ENCODE results near the gene SAMD4A.

SAMD4A gene

DNA sequence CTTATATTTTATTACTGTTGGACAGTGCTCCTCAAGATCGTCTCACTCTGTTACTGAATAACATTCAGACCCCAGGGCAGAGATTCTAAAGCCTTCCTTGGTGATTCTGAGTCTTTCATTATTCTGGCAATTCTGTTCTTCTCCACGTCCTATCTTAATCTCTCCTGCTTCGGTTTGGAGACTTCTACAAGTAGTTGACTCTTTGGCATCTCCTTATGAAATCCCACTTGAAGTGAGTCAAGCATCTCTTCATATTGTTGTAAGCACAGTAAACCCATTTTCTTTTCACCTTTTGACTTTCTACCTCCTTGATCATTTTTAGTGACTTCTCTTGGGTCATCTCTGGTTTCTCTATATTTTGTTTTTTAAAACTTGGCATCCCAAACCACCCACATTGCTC is 132.8 kb downstream of the SAMD4A start:
- Mint-ChIP-seq H3K36me3 (no peaks in the 10 kb centered on the region), H3K9me3 (no peaks in the 10 kb centered on the region), H3K4me1 (peaks cover 13% of the 10 kb centered on the region), H3K27ac (no peak overlapping the region), H3K4me3 (no peak overlapping the region), H3K27me3 (peaks cover 49% of the 10 kb centered on the region)
- no peak for DNase-seq
- CTCF ChIA-PET: interaction anchor here (1.3 to 2.4 kb wide), 6 partner anchors 9 to 133 kb away, joined by 3 to 20 read pairs (median 10); partner anchors contain the start of gene SAMD4A

DNA sequence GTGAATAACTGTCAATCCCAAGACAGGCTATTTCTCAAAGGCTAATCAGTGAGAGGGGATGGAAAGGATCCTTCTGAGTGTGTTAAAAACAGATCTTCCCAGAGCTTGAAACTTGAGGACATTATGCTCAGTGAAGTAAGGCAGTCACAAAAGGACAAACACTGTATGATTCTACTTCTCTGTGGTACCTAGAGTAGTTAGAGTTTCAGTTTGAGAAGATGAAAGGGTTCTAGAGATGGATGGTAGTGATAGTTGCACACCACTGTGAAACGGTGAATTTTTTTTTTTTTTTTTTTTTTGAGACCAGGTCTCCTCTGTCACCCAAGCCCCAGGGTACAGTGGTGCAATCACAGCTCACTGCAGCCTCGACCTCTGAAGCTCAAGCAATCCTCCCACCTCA is 133.8 kb downstream of the SAMD4A start:
- peaks cover 42% of the 10 kb centered on the region for H3K27me3 Mint-ChIP-seq
- peaks cover 13% of the 10 kb centered on the region for H3K4me1 Mint-ChIP-seq
- H3K27ac Mint-ChIP-seq: no peak overlapping the region
- no peak overlapping the region for H3K4me3 Mint-ChIP-seq
- no peaks in the 10 kb centered on the region for H3K36me3 Mint-ChIP-seq
- no peaks in the 10 kb centered on the region for H3K9me3 Mint-ChIP-seq
- no peak for DNase-seq
- CTCF ChIA-PET: interaction anchor here (0.6 to 2.4 kb wide), 8 partner anchors 10 to 289 kb away, joined by 3 to 20 read pairs (median 6); partner anchors contain the start of gene SAMD4A

GRCh38 chr14:54702014-54702491 is 135.1 kb downstream of the SAMD4A start:
- DNase-seq: no peak
- Mint-ChIP-seq H3K4me1 (peaks cover 13% of the 10 kb centered on the region), H3K9me3 (no peaks in the 10 kb centered on the region), H3K36me3 (no peaks in the 10 kb centered on the region), H3K27me3 (peaks cover 36% of the 10 kb centered on the region), H3K4me3 (no peak overlapping the region), H3K27ac (no peak overlapping the region)
- CTCF ChIA-PET: interaction anchor here (2.4 kb wide), 2 partner anchors 21 to 135 kb away, joined by 9 to 11 read pairs; partner anchors contain the start of gene SAMD4A

GRCh38 chr14:54702492-54702891 is 135.6 kb downstream of the SAMD4A start:
- Mint-ChIP-seq H3K4me1 (peaks cover 13% of the 10 kb centered on the region), H3K4me3 (no peak overlapping the region), H3K27me3 (peaks cover 32% of the 10 kb centered on the region), H3K27ac (no peak overlapping the region), H3K9me3 (no peaks in the 10 kb centered on the region), H3K36me3 (no peaks in the 10 kb centered on the region)
- CTCF ChIA-PET: no interaction called here
- DNase-seq: no peak

DNA sequence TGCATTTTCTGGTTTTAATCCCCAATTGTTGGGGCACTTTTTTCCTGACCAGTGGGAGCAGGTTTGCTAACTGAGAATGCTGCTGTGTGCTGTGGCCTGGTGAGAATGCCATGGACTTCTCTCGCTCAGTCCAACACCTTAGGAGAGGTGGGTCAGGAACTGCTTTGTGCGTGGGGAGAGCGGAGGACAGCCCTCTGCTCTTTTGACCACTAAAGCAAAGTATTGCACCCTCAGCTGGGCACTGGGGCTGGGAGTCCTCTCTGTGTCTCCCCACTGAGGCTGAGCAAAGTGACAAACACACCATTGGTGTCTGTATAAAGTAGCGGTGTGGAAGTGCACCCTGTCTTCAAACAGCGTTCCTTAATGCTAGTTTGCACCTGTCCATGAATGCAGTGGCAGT is 136.2 kb downstream of the SAMD4A start:
- CTCF ChIA-PET: no interaction called here
- H3K27me3 Mint-ChIP-seq: peaks cover 32% of the 10 kb centered on the region
- DNase-seq: no peak
- no peak overlapping the region for H3K4me3 Mint-ChIP-seq
- no peak overlapping the region for H3K27ac Mint-ChIP-seq
- H3K9me3 Mint-ChIP-seq: no peaks in the 10 kb centered on the region
- H3K36me3 Mint-ChIP-seq: no peaks in the 10 kb centered on the region
- H3K4me1 Mint-ChIP-seq: peaks cover 13% of the 10 kb centered on the region

GRCh38 chr14:54703724-54704123 is 136.8 kb downstream of the SAMD4A start:
- H3K4me3 Mint-ChIP-seq: no peak overlapping the region
- no peaks in the 10 kb centered on the region for H3K36me3 Mint-ChIP-seq
- H3K4me1 Mint-ChIP-seq: peaks cover 13% of the 10 kb centered on the region
- H3K9me3 Mint-ChIP-seq: no peaks in the 10 kb centered on the region
- CTCF ChIA-PET: interaction anchor here (0.7 kb wide), 1 partner anchor 66 kb away, joined by 5 read pairs; no protein-coding TSS in a partner anchor
- DNase-seq: no peak
- no peak overlapping the region for H3K27ac Mint-ChIP-seq
- peaks cover 28% of the 10 kb centered on the region for H3K27me3 Mint-ChIP-seq

GRCh38 chr14:54704768-54705167 is 137.8 kb downstream of the SAMD4A start:
- Mint-ChIP-seq H3K9me3 (no peaks in the 10 kb centered on the region), H3K36me3 (no peaks in the 10 kb centered on the region), H3K27me3 (peaks cover 20% of the 10 kb centered on the region), H3K4me1 (peaks cover 13% of the 10 kb centered on the region), H3K27ac (no peak overlapping the region), H3K4me3 (no peak overlapping the region)
- no peak for DNase-seq
- CTCF ChIA-PET: interaction anchor here (0.8 to 2.2 kb wide), 3 partner anchors 14 to 70 kb away, joined by 4 to 8 read pairs (median 5); no protein-coding TSS in a partner anchor

DNA sequence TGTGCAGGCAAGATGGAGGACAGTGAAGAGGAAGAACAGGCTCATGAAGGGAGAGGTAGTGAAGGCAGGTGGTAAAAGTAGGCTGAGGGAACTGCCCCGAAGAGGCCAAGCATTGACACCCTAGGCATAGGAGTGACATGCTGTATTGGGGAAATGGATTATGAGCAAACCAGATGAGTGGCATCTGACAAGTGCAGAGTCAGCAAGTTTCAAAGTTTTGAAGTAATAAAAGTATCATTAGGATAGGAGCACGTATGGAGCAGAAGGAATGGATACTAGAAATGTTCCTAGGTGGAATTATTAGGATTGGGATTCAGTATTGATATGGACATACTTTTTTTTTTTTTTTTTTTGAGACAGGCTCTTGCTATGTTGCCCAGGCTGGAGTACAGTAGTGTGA is 139.8 kb downstream of the SAMD4A start:
- peaks cover 3% of the 10 kb centered on the region for H3K36me3 Mint-ChIP-seq
- H3K27me3 Mint-ChIP-seq: peaks cover 7% of the 10 kb centered on the region
- H3K4me3 Mint-ChIP-seq: no peak overlapping the region
- H3K27ac Mint-ChIP-seq: no peak overlapping the region
- peaks cover 7% of the 10 kb centered on the region for H3K4me1 Mint-ChIP-seq
- CTCF ChIA-PET: interaction anchor here (2.2 kb wide), 1 partner anchor 68 kb away, joined by 8 read pairs; no protein-coding TSS in a partner anchor
- H3K9me3 Mint-ChIP-seq: no peaks in the 10 kb centered on the region
- no peak for DNase-seq

- CTCF ChIA-PET: interaction anchor here (1.0 to 1.3 kb wide), 2 partner anchors 17 to 141 kb away, joined by 3 to 5 read pairs; partner anchors contain the start of gene SAMD4A
- no peak for DNase-seq
- H3K27me3 Mint-ChIP-seq: peaks cover 4% of the 10 kb centered on the region
- H3K4me1 Mint-ChIP-seq: peaks cover 20% of the 10 kb centered on the region
- no peak overlapping the region for H3K27ac Mint-ChIP-seq
- peaks cover 3% of the 10 kb centered on the region for H3K36me3 Mint-ChIP-seq
- H3K9me3 Mint-ChIP-seq: no peaks in the 10 kb centered on the region
- H3K4me3 Mint-ChIP-seq: no peak overlapping the region
These were observed 141.2 kb downstream of the SAMD4A start for GRCh38 chr14:54708161-54708560.

DNA sequence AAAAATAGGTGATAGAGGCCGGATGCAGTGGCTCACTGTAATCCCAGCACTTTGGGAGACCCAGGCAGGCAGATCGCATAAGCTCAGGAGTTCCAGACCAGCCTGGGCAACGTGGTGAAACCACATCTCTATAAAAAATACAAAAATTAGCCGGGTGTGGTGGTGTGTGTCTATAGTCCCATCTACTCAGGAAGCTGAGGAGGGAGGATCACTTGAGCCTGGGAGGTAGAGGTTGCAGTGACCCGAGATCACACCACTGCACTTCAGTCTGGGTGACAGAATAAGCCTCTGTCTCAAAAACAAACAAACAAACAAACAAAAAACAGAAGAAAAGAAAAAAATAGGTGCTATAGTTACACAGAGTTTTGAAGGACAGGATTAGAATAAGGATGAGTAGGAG is 142.1 kb downstream of the SAMD4A start:
- Mint-ChIP-seq H3K4me3 (no peak overlapping the region), H3K9me3 (no peaks in the 10 kb centered on the region), H3K4me1 (peaks cover 22% of the 10 kb centered on the region), H3K27me3 (peaks cover 8% of the 10 kb centered on the region), H3K27ac (no peak overlapping the region), H3K36me3 (peaks cover 3% of the 10 kb centered on the region)
- no peak for DNase-seq
- CTCF ChIA-PET: interaction anchor here (1.0 to 1.3 kb wide), 2 partner anchors 18 to 142 kb away, joined by 3 to 5 read pairs; partner anchors contain the start of gene SAMD4A

DNA sequence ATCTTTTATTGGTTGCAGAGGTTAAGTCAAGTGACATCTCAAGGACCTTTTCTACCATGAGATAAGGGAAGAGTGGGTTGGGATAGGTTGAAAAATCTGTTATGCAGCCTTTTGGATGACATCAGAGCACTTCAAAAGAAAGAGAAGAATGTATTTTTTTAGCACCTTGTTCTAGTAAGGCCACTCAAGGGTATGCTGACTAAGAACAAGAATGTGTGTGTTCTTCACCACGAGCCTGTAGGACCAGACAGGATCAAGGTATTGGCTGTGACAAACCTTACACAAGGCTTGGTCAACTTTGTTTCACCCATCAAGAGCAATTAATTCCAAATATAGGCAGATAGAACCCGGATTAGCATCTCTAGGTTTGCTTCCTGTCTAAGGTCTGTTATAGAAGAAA is 142.5 kb downstream of the SAMD4A start:
- Mint-ChIP-seq H3K27ac (no peak overlapping the region), H3K4me1 (peaks cover 22% of the 10 kb centered on the region), H3K4me3 (no peak overlapping the region), H3K9me3 (no peaks in the 10 kb centered on the region), H3K27me3 (peaks cover 8% of the 10 kb centered on the region), H3K36me3 (peaks cover 3% of the 10 kb centered on the region)
- no peak for DNase-seq
- CTCF ChIA-PET: no interaction called here

GRCh38 chr14:54709867-54710266 is 142.9 kb downstream of the SAMD4A start:
- Mint-ChIP-seq H3K4me3 (no peak overlapping the region), H3K36me3 (peaks cover 3% of the 10 kb centered on the region), H3K27me3 (peaks cover 8% of the 10 kb centered on the region), H3K4me1 (peaks cover 22% of the 10 kb centered on the region), H3K27ac (no peak overlapping the region), H3K9me3 (no peaks in the 10 kb centered on the region)
- DNase-seq: no peak
- CTCF ChIA-PET: interaction anchor here (1.2 to 3.0 kb wide), 4 partner anchors 12 to 145 kb away, joined by 5 to 16 read pairs (median 9); no protein-coding TSS in a partner anchor

DNA sequence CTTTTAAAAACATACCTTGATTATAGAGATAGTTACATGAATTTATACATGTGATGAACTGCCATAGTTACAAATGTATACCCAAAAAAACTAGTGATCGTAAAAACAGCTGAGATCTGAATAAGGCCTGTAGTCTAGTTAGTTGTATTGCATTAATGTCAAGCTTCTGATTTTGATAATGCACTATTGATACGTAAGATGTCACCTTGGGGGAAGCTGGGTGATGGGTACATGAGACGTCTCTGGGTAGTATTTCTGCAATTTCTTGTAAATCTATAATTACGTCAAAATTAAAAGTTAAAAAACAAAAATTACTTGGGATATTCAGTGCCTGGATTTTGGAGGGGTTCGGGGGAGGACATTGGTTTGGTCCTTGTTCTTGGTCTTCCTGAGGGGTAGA is 144.4 kb downstream of the SAMD4A start:
- DNase-seq: no peak
- Mint-ChIP-seq H3K27me3 (peaks cover 13% of the 10 kb centered on the region), H3K4me1 (peaks cover 22% of the 10 kb centered on the region), H3K27ac (peak overlapping the region; percentile 22), H3K36me3 (peaks cover 3% of the 10 kb centered on the region), H3K4me3 (no peak overlapping the region), H3K9me3 (no peaks in the 10 kb centered on the region)
- CTCF ChIA-PET: interaction anchor here (0.9 to 3.0 kb wide), 6 partner anchors 11 to 146 kb away, joined by 3 to 16 read pairs (median 6); no protein-coding TSS in a partner anchor

GRCh38 chr14:54711812-54712464 is 145.0 kb downstream of the SAMD4A start:
- CTCF ChIA-PET: interaction anchor here (0.9 to 3.0 kb wide), 5 partner anchors 10 to 147 kb away, joined by 3 to 16 read pairs (median 6); no protein-coding TSS in a partner anchor
- H3K27ac Mint-ChIP-seq: peak overlapping the region; percentile 22

More at GRCh38 chr14:54711812-54712464, 145.0 kb downstream of the SAMD4A start:
- peak; percentile 38 for DNase-seq
- peaks cover 13% of the 10 kb centered on the region for H3K27me3 Mint-ChIP-seq
- H3K4me1 Mint-ChIP-seq: peaks cover 22% of the 10 kb centered on the region
- no peak overlapping the region for H3K4me3 Mint-ChIP-seq
- peaks cover 3% of the 10 kb centered on the region for H3K36me3 Mint-ChIP-seq
- H3K9me3 Mint-ChIP-seq: no peaks in the 10 kb centered on the region

Measured in activated naive CD4-positive, alpha-beta T cell treated with anti-CD3 and anti-CD28 coated beads, Interleukin-2, amount 10 ng/mL, durations not matched to agents 7 days and 5 days (primary cell).